ENCODE measurements around the gene NT5DC3. TPM values are rescaled to one million over a fixed set of nuclear protein-coding genes. Genes with fewer than 3 reads are reported as not detected.

Gene NT5DC3
- 9.3 TPM for polyA plus RNA-seq (ENCODE audit: insufficient read length)
- long read RNA-seq, donor 1: 0 reads
- long read RNA-seq, donor 2: 0 reads
- long read RNA-seq, donor 3: 0 reads
- long read RNA-seq, donor 4: 0 reads
- long read RNA-seq, donor 5, full-length matches to known transcripts: 1 of 1 reads
- long read RNA-seq, donor 5, partial matches to known transcripts: 0 of 1 reads
- long read RNA-seq, donor 5, other reads (novel, unspliced or antisense): 0 of 1 reads
- long read RNA-seq, donor 6: 0 reads
- long read RNA-seq, donor 7, partial matches to known transcripts: 0 of 1 reads
- long read RNA-seq, donor 7, other reads (novel, unspliced or antisense): 0 of 1 reads
- long read RNA-seq, donor 8: 0 reads

- peak; percentile 68 for DNase-seq
Measured at GRCh38 chr12:103840876-103841689, at the start of gene NT5DC3. Gene NT5DC3 (minus strand): TSS chr12:103841234. CDS start chr12:103841156, 78 bp downstream.

GRCh38 chr12:103887738-103888137, 46.7 kb upstream of the NT5DC3 start:
- no peak for DNase-seq

- no peak for DNase-seq
Measured at GRCh38 chr12:103886195-103886797, 45.3 kb upstream of the NT5DC3 start.

GRCh38 chr12:103884316-103884715, 43.3 kb upstream of the NT5DC3 start:
- peak; percentile 21 for DNase-seq

- DNase-seq: no peak
Measured at GRCh38 chr12:103883908-103884307, 42.9 kb upstream of the NT5DC3 start.

GRCh38 chr12:103882861-103883596, 42.0 kb upstream of the NT5DC3 start:
- no peak for DNase-seq

- DNase-seq: peak; percentile 12
Measured at GRCh38 chr12:103881261-103881660, 40.2 kb upstream of the NT5DC3 start.

- peak; percentile 1 for DNase-seq
Measured at GRCh38 chr12:103880299-103881142, 39.5 kb upstream of the NT5DC3 start.

GRCh38 chr12:103879878-103880277, 38.8 kb upstream of the NT5DC3 start:
- DNase-seq: no peak

GRCh38 chr12:103879048-103879692, 38.1 kb upstream of the NT5DC3 start:
- no peak for DNase-seq

- peak; percentile 73 for DNase-seq
Measured at GRCh38 chr12:103877934-103878510, 37.0 kb upstream of the NT5DC3 start.

- no peak for DNase-seq
Measured at GRCh38 chr12:103877288-103877687, 36.3 kb upstream of the NT5DC3 start.

- DNase-seq: no peak
Measured at GRCh38 chr12:103875666-103876065, 34.6 kb upstream of the NT5DC3 start.

- no peak for DNase-seq
Measured at GRCh38 chr12:103868215-103868614, 27.2 kb upstream of the NT5DC3 start.

- DNase-seq: no peak
Measured at GRCh38 chr12:103865151-103865730, 24.2 kb upstream of the NT5DC3 start.

- DNase-seq: no peak
Measured at GRCh38 chr12:103864710-103865109, 23.7 kb upstream of the NT5DC3 start.

- no peak for DNase-seq
Measured at GRCh38 chr12:103858953-103859601, 18.0 kb upstream of the NT5DC3 start.

- DNase-seq: no peak
Measured at GRCh38 chr12:103858335-103858734, 17.3 kb upstream of the NT5DC3 start.

- no peak for DNase-seq
Measured at GRCh38 chr12:103857164-103857563, 16.1 kb upstream of the NT5DC3 start.
